Left ventricle myocardium inferior (tissue), 1 donor: ENCODE measurements around the gene DPF3. TPM values are rescaled to one million over a fixed set of nuclear protein-coding genes. Genes with fewer than 3 reads are reported as not detected.

ENCODE experiments used
- DNase-seq: peaks from one replicate; pipeline ENCODE4 v3.0.0-alpha.2; 2020
- H3K27ac ChIP-seq: fragments of 200-600 bp; replicated peaks from 2 replicates; pipeline ENCODE4 v1.8.0; 2021
- H3K27me3 ChIP-seq: fragments of 200-600 bp; 2 replicates; pipeline ENCODE4 v1.8.0; 2021; ENCODE audit warnings: low read depth
- H3K36me3 ChIP-seq: fragments of 200-600 bp; 2 replicates; pipeline ENCODE4 v1.8.0; 2021
- H3K4me1 ChIP-seq: fragments of 200-600 bp; 2 replicates; pipeline ENCODE4 v1.8.0; 2021
- H3K4me3 ChIP-seq: fragments of 200-600 bp; 2 replicates; pipeline ENCODE4 v1.8.0; 2021; ENCODE audit warnings: mild to moderate bottlenecking, moderate library complexity
- H3K9me3 ChIP-seq: fragments of 200-600 bp; replicated peaks from 2 replicates; pipeline ENCODE4 v1.8.0; 2021
- intact Hi-C: fragments of 100-400 bp; cut with micrococcal nuclease; formaldehyde crosslinking; loops from one replicate; pipeline ENCODE4 v1.11.0; 2022
- total RNA-seq: library from RNA; stranded (reverse); fragmentation: NEBNext Ultra II Directional; extraction: Animal tissue kit (Norgen Biotek cat#: 25700); gene quantifications from one replicate; pipeline ENCODE4 v1.2.1, GENCODE V29; 2021
- TF ChIP-seq, protein P1 (sequence below): fragments of 200-600 bp; IDR thresholded peaks from 2 replicates; pipeline ENCODE4 v1.8.0; 2021; ENCODE audit warnings: antibody characterized with exemption, mild to moderate bottlenecking, borderline replicate concordance
- donor health status: DM: no; HTN: yes; CAD: no; lungs with severe emphysema.

The DPF3 gene
- total RNA-seq, 1 donor from 2014 or later = 37.7 TPM

DNA sequence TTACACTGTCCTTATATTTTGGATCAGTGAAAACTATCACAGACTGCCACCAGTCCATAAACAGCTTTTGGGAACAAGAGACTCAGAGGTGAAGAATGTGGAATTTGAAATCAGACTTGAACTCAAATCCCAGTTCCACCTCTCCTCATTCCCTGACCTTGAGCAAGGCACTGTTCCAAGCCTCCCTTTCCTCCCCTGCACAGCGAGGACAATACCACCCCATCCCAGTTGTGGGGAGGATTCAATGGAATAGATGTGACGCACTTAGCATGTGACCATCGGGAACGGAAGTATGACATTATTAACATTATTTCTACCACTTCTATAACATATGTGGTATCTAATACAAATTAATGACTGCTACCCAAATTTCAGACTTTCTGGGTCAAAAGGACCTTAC is 63.5 kb downstream of the DPF3 start:
- Histone ChIP-seq H3K27me3 (no peaks in the 10 kb centered on the region), H3K4me3 (peak overlapping the region; percentile 27), H3K27ac (peak overlapping the region; percentile 86), H3K9me3 (no peaks in the 10 kb centered on the region), H3K36me3 (no peaks in the 10 kb centered on the region), H3K4me1 (peaks cover 58% of the 10 kb centered on the region)
- TF ChIP-seq, protein P1, sequence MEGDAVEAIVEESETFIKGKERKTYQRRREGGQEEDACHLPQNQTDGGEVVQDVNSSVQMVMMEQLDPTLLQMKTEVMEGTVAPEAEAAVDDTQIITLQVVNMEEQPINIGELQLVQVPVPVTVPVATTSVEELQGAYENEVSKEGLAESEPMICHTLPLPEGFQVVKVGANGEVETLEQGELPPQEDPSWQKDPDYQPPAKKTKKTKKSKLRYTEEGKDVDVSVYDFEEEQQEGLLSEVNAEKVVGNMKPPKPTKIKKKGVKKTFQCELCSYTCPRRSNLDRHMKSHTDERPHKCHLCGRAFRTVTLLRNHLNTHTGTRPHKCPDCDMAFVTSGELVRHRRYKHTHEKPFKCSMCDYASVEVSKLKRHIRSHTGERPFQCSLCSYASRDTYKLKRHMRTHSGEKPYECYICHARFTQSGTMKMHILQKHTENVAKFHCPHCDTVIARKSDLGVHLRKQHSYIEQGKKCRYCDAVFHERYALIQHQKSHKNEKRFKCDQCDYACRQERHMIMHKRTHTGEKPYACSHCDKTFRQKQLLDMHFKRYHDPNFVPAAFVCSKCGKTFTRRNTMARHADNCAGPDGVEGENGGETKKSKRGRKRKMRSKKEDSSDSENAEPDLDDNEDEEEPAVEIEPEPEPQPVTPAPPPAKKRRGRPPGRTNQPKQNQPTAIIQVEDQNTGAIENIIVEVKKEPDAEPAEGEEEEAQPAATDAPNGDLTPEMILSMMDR = no peak
- intact Hi-C loops = no loop called here
- DNase-seq = no peak

DNA sequence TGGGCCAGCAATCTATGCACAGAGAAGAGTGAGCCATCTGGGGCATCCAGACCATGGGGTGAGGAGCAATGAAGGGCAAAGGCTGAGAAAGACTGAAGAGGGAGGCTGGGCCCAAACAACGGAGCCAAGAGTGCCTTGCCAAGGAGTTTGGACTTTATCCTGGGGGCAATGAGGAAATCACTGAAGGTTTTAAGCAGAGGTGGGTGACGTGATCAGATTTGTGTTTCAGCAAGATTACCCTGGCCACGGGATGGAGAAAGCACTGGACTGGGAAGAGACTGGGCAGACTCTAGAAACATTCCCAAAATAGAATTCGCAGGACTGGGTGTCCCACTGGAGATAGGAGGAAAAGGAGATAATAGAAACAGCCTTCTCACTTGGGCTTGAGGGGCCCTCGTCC is 65.3 kb downstream of the DPF3 start:
- H3K27ac ChIP-seq = peak overlapping the region; percentile 86
- H3K27me3 ChIP-seq = no peaks in the 10 kb centered on the region
- no peaks in the 10 kb centered on the region for H3K36me3 ChIP-seq
- peaks cover 72% of the 10 kb centered on the region for H3K4me1 ChIP-seq
- TF ChIP-seq, protein P1 = no peak
- no peak overlapping the region for H3K4me3 ChIP-seq
- DNase-seq = no peak
- intact Hi-C loops = no loop called here
- H3K9me3 ChIP-seq = no peaks in the 10 kb centered on the region

DNA sequence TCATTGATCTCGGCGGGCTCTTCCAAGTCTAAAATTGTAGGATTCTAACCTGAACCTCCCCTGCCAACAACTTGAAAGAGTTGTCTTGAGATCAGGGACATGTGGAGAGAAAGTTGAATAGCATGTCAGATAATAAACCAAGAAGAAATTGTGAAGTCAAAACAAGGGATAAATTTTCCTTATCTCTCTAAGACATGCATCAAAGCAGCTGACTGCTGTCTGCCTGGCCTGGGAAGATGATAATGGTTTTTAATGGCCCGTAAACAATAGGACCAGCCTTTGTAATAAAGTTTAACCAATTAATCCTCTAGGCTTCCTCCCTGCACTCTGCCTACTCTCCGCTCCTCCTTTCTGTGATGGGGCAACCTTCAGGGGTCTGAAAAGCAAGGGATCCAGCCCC is 67.9 kb downstream of the DPF3 start:
- Histone ChIP-seq H3K4me1 (peaks cover 73% of the 10 kb centered on the region), H3K27ac (peak overlapping the region; percentile 86), H3K9me3 (no peaks in the 10 kb centered on the region), H3K4me3 (no peak overlapping the region), H3K36me3 (no peaks in the 10 kb centered on the region), H3K27me3 (no peaks in the 10 kb centered on the region)
- intact Hi-C loops = no loop called here
- TF ChIP-seq, protein P1 = no peak
- no peak for DNase-seq

DNA sequence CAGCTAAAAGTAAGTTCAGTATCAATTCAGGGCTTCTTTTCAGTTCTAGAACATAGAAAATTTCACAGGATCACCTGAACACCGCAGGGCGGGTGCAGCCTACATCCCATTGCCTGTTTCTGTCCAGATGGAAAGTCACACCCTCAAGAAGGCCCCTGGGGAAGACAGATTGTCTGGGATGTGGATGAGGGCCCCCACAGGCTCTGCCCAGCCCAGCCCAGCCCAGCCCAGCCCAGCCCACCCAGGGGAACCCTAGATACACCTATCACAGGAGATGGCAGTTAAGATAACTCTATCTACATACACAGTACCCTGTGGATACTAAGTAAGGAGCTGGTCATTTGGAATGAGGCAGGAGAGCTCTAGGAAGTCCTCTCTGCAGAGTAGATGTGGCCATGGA is 68.4 kb downstream of the DPF3 start:
- TF ChIP-seq, protein P1 = no peak
- H3K4me1 ChIP-seq = peaks cover 68% of the 10 kb centered on the region
- DNase-seq = no peak
- H3K9me3 ChIP-seq = no peaks in the 10 kb centered on the region
- no peak overlapping the region for H3K4me3 ChIP-seq
- no peaks in the 10 kb centered on the region for H3K27me3 ChIP-seq
- H3K36me3 ChIP-seq = no peaks in the 10 kb centered on the region
- H3K27ac ChIP-seq = peak overlapping the region; percentile 86
- intact Hi-C loops = no loop called here

DNA sequence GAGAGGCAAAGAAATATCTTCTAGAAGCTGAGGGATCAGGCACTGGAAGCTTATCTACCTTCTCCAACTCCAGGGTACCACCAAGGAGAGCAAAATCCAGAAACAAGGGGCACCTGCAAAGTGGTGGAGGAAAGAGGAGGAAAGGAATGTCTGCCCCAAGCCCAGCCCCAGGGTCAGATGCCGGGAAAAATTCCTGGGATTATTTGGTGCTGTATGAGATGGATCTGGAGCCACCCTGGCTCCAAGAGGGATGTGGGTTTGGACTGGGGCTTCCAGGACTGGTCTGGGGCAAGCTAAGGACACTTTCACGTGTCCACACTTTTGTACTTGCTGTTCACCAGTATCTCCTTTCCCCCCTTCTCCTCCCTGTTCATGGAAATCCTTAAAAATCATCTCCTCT is 69.8 kb downstream of the DPF3 start:
- no peaks in the 10 kb centered on the region for H3K27me3 ChIP-seq
- no peak for DNase-seq
- peak overlapping the region; percentile 86 for H3K27ac ChIP-seq
- peaks cover 53% of the 10 kb centered on the region for H3K4me1 ChIP-seq
- H3K4me3 ChIP-seq = no peak overlapping the region
- peaks cover 8% of the 10 kb centered on the region for H3K9me3 ChIP-seq
- intact Hi-C loops = no loop called here
- H3K36me3 ChIP-seq = no peaks in the 10 kb centered on the region
- TF ChIP-seq, protein P1 = no peak
